Immature natural killer cell (primary cell): ENCODE data around the gene SLC22A16. TPM values are rescaled to one million over a fixed set of nuclear protein-coding genes. Genes with fewer than 3 reads are reported as not detected.

Source experiments
- DNase-seq, 3 donors: peaks; one replicate each; pipeline ENCODE4 v3.0.0; 2022; ENCODE audit warnings: mixed read lengths in 1 of 3
- H3K27ac Mint-ChIP-seq, 6 donors: one replicate each; pipeline ENCODE4 v1.8.0; 2020; ENCODE audit warnings: mixed read lengths in 6 of 6, mild to moderate bottlenecking in 5 of 6, inconsistent platforms in 4 of 6, moderate library complexity in 3 of 6
- H3K27me3 Mint-ChIP-seq, 3 donors: one replicate each; pipeline ENCODE4 v1.8.0; 2020 to 2021; ENCODE audit warnings: low read depth in 3 of 3, mild to moderate bottlenecking in 3 of 3, mixed read lengths in 3 of 3, moderate library complexity in 3 of 3, inconsistent platforms in 1 of 3
- H3K36me3 Mint-ChIP-seq, 3 donors: one replicate each; pipeline ENCODE4 v1.8.0; 2020; ENCODE audit warnings: mixed read lengths in 3 of 3, inconsistent platforms in 2 of 3, mild to moderate bottlenecking in 2 of 3
- H3K4me1 Mint-ChIP-seq, 2 donors: one replicate each; pipeline ENCODE4 v1.8.0; 2020; ENCODE audit warnings: inconsistent platforms in 2 of 2, mild to moderate bottlenecking in 2 of 2, mixed read lengths in 2 of 2, moderate library complexity in 1 of 2
- H3K4me3 Mint-ChIP-seq, 5 donors: one replicate each; pipeline ENCODE4 v1.8.0; 2020; ENCODE audit warnings: mild to moderate bottlenecking in 5 of 5, mixed read lengths in 5 of 5, inconsistent platforms in 3 of 5, moderate library complexity in 3 of 5
- H3K9me3 Mint-ChIP-seq, 6 donors: one replicate each; pipeline ENCODE4 v1.8.0; 2020; ENCODE audit warnings: mild to moderate bottlenecking in 6 of 6, mixed read lengths in 6 of 6, inconsistent platforms in 4 of 6, moderate library complexity in 3 of 6
- polyA plus RNA-seq, 3 donors: library from polyadenylated mRNA; unstranded; fragments of 300-500 nt; fragmentation: Illumina TruSeq; gene quantifications; one replicate each; pipeline ENCODE4 v1.2.3, GENCODE V29; 2021

SLC22A16 gene
- polyA plus RNA-seq, 3 donors from 2014 or later: not detected

- Mint-ChIP-seq H3K27ac (no peak overlapping the region), H3K27me3 (peaks cover 2 to 8% (median 6%) of the 10 kb centered on the region in 3 donors), H3K4me3 (peak overlapping the region in 3 of 5 donors; percentile 64 to 77 (median 74)), H3K36me3 (no peaks in the 10 kb centered on the region), H3K9me3 (no peaks in the 10 kb centered on the region), H3K4me1 (no peaks in the 10 kb centered on the region)
- DNase-seq: peak in 1 of 3 donors; percentile 8
Measured at GRCh38 chr6:110399219-110400071, 77.0 kb downstream of the SLC22A16 start.

- no peaks in the 10 kb centered on the region for H3K9me3 Mint-ChIP-seq
- peak overlapping the region in 2 of 5 donors; percentile 1 to 9 for H3K4me3 Mint-ChIP-seq
- DNase-seq: no peak
- peaks cover 2 to 8% (median 6%) of the 10 kb centered on the region in 3 donors for H3K27me3 Mint-ChIP-seq
- H3K27ac Mint-ChIP-seq: no peak overlapping the region
- no peaks in the 10 kb centered on the region for H3K36me3 Mint-ChIP-seq
- H3K4me1 Mint-ChIP-seq: no peaks in the 10 kb centered on the region
Measured at GRCh38 chr6:110398778-110399177, 77.6 kb downstream of the SLC22A16 start.

- H3K27me3 Mint-ChIP-seq: peaks cover 2 to 8% (median 2%) of the 10 kb centered on the region in 3 donors
- H3K9me3 Mint-ChIP-seq: no peaks in the 10 kb centered on the region
Measured at GRCh38 chr6:110395221-110395620, 81.2 kb downstream of the SLC22A16 start.

GRCh38 chr6:110394409-110394808 lies 82.0 kb downstream of the SLC22A16 start:
- Mint-ChIP-seq H3K27me3 (peaks cover 2 to 6% (median 4%) of the 10 kb centered on the region in 3 donors), H3K4me1 (peaks cover 15 to 17% of the 10 kb centered on the region in 2 donors), H3K9me3 (no peaks in the 10 kb centered on the region), H3K4me3 (no peak overlapping the region), H3K36me3 (no peaks in the 10 kb centered on the region), H3K27ac (no peak overlapping the region)
- DNase-seq: no peak

More at GRCh38 chr6:110395221-110395620, 81.2 kb downstream of the SLC22A16 start:
- Mint-ChIP-seq H3K27ac (no peak overlapping the region), H3K4me1 (peaks cover 7 to 9% of the 10 kb centered on the region in 2 donors), H3K4me3 (no peak overlapping the region), H3K36me3 (no peaks in the 10 kb centered on the region)
- no peak for DNase-seq

GRCh38 chr6:110392727-110393126 lies 83.7 kb downstream of the SLC22A16 start:
- H3K4me3 Mint-ChIP-seq: no peak overlapping the region
- H3K27ac Mint-ChIP-seq: no peak overlapping the region
- no peaks in the 10 kb centered on the region for H3K9me3 Mint-ChIP-seq
- peaks cover 22 to 28% of the 10 kb centered on the region in 2 donors for H3K4me1 Mint-ChIP-seq
- H3K36me3 Mint-ChIP-seq: no peaks in the 10 kb centered on the region
- H3K27me3 Mint-ChIP-seq: peaks cover 0 to 1% (median 0%) of the 10 kb centered on the region in 3 donors
- no peak for DNase-seq

- Mint-ChIP-seq H3K4me3 (peak overlapping the region in 4 of 5 donors; percentile 12 to 62 (median 54)), H3K9me3 (no peaks in the 10 kb centered on the region), H3K4me1 (peaks cover 22 to 28% of the 10 kb centered on the region in 2 donors), H3K36me3 (no peaks in the 10 kb centered on the region), H3K27ac (peak overlapping the region in 4 of 6 donors; percentile 9 to 75 (median 52)), H3K27me3 (peaks cover 0 to 1% (median 0%) of the 10 kb centered on the region in 3 donors)
- DNase-seq: no peak
Measured at GRCh38 chr6:110390404-110390803, 86.0 kb downstream of the SLC22A16 start.

- peak in 2 of 3 donors; percentile 5 to 19 for DNase-seq
Measured at GRCh38 chr6:110389689-110390382, 86.6 kb downstream of the SLC22A16 start.

GRCh38 chr6:110387986-110388385 lies 88.4 kb downstream of the SLC22A16 start:
- peaks cover 0 to 3% (median 3%) of the 10 kb centered on the region in 3 donors for H3K27me3 Mint-ChIP-seq
- DNase-seq: no peak
- H3K4me3 Mint-ChIP-seq: no peak overlapping the region
- H3K9me3 Mint-ChIP-seq: peaks cover 0 to under 1% (median 0%) of the 10 kb centered on the region in 6 donors
- H3K4me1 Mint-ChIP-seq: peaks cover 22 to 28% of the 10 kb centered on the region in 2 donors
- H3K36me3 Mint-ChIP-seq: no peaks in the 10 kb centered on the region
- no peak overlapping the region for H3K27ac Mint-ChIP-seq

More at GRCh38 chr6:110389689-110390382, 86.6 kb downstream of the SLC22A16 start:
- Mint-ChIP-seq H3K4me1 (peaks cover 22 to 28% of the 10 kb centered on the region in 2 donors), H3K27ac (peak overlapping the region; percentile 9 to 77 (median 65)), H3K27me3 (peaks cover 0 to 1% (median 0%) of the 10 kb centered on the region in 3 donors), H3K4me3 (peak overlapping the region; percentile 20 to 57 (median 42)), H3K36me3 (no peaks in the 10 kb centered on the region), H3K9me3 (no peaks in the 10 kb centered on the region)

GRCh38 chr6:110385458-110385863 lies 91.0 kb downstream of the SLC22A16 start:
- no peak for DNase-seq
- Mint-ChIP-seq H3K36me3 (no peaks in the 10 kb centered on the region), H3K4me1 (peaks cover 17 to 21% of the 10 kb centered on the region in 2 donors), H3K4me3 (no peak overlapping the region), H3K9me3 (peaks cover 0 to 3% (median 0%) of the 10 kb centered on the region in 6 donors), H3K27me3 (peaks cover 2 to 3% (median 3%) of the 10 kb centered on the region in 3 donors), H3K27ac (no peak overlapping the region)

GRCh38 chr6:110378552-110378951 lies 97.9 kb downstream of the SLC22A16 start:
- H3K4me1 Mint-ChIP-seq: no peaks in the 10 kb centered on the region
- H3K4me3 Mint-ChIP-seq: no peak overlapping the region
- H3K27me3 Mint-ChIP-seq: peaks cover 0 to 2% (median 1%) of the 10 kb centered on the region in 3 donors
- peaks cover 0 to 5% (median 0%) of the 10 kb centered on the region in 6 donors for H3K9me3 Mint-ChIP-seq
- no peak overlapping the region for H3K27ac Mint-ChIP-seq
- no peaks in the 10 kb centered on the region for H3K36me3 Mint-ChIP-seq
- DNase-seq: no peak

Other genes with a start within 250 kb of the SLC22A16 start
- 1 to 10 TPM in 1 of 3 donors, under 1 TPM in 1, not detected in 1; 0.81 to 2.8 TPM for gene METTL24, start 118.3 kb downstream of the SLC22A16 start, polyA plus RNA-seq
- gene DDO, start 61.0 kb downstream of the SLC22A16 start, polyA plus RNA-seq: under 1 TPM in 1 of 3 donors, not detected in 2; 0.10 TPM